Activated CD4-positive, CD25-positive, alpha-beta regulatory T cell (primary cell): Measurements from ENCODE around the gene FAM184A.
"Not testable (repeated sequence)": the region's sequence is repeated elsewhere in the genome, so short reads cannot be mapped to it uniquely, and the experiment has no call there.

Experiments
- DNase-seq, 4 experiments: peaks; one replicate each; lab custom pipeline; 2025; lab: John Stamatoyannopoulos, UW

The FAM184A gene

GRCh38 chr6:119009266-119009665, 69.2 kb downstream of the FAM184A start:
- DNase-seq: not testable (repeated sequence)

GRCh38 chr6:119006974-119007373, 71.5 kb downstream of the FAM184A start:
- no peak for DNase-seq

- DNase-seq: no peak
Measured at GRCh38 chr6:119002069-119002468, 76.4 kb downstream of the FAM184A start.

GRCh38 chr6:118999494-119000040, 78.9 kb downstream of the FAM184A start:
- DNase-seq: no peak

- DNase-seq: not testable (repeated sequence)
Measured at GRCh38 chr6:118997426-118997825, 81.0 kb downstream of the FAM184A start.

- no peak for DNase-seq
Measured at GRCh38 chr6:118996289-118996820, 82.1 kb downstream of the FAM184A start.

- no peak for DNase-seq
Measured at GRCh38 chr6:118993803-118994251, 84.6 kb downstream of the FAM184A start.

GRCh38 chr6:118993358-118993757, 85.1 kb downstream of the FAM184A start:
- no peak for DNase-seq

GRCh38 chr6:118992186-118992795, 86.2 kb downstream of the FAM184A start:
- DNase-seq: no peak

GRCh38 chr6:118986312-118986711, 92.2 kb downstream of the FAM184A start:
- no peak for DNase-seq

GRCh38 chr6:118985123-118985830, 93.2 kb downstream of the FAM184A start:
- DNase-seq: no peak

GRCh38 chr6:118984342-118984741, 94.1 kb downstream of the FAM184A start:
- DNase-seq: no peak

- DNase-seq: no peak
Measured at GRCh38 chr6:118982575-118982911, 95.9 kb downstream of the FAM184A start.

GRCh38 chr6:118981884-118982574, 96.4 kb downstream of the FAM184A start:
- DNase-seq: no peak

GRCh38 chr6:118980063-118980462, 98.4 kb downstream of the FAM184A start:
- no peak for DNase-seq

GRCh38 chr6:118974790-118975189, 103.7 kb downstream of the FAM184A start:
- DNase-seq: no peak

- no peak for DNase-seq
Measured at GRCh38 chr6:118971682-118972081, 106.8 kb downstream of the FAM184A start.

GRCh38 chr6:118970866-118971265, 107.6 kb downstream of the FAM184A start:
- DNase-seq: no peak

- DNase-seq: no peak
Measured at GRCh38 chr6:118968416-118968815, 110.0 kb downstream of the FAM184A start.

- DNase-seq: no peak
Measured at GRCh38 chr6:118967239-118967638, 111.2 kb downstream of the FAM184A start.

- no peak for DNase-seq
Measured at GRCh38 chr6:118965843-118966370, 112.6 kb downstream of the FAM184A start.

GRCh38 chr6:118965371-118965770, 113.1 kb downstream of the FAM184A start:
- DNase-seq: no peak
